Lower leg skin (tissue), 4 donors: ENCODE results near the gene PTPRT. TPM values are rescaled to one million over a fixed set of nuclear protein-coding genes. Genes with fewer than 3 reads are reported as not detected.

Experiments used
- DNase-seq, 2 donors: peaks; one replicate each; pipeline ENCODE4 v3.0.0-alpha.2; 2019; ENCODE audit warnings: low spot score in 2 of 2
- H3K4me3 ChIP-seq: fragments of 200-600 bp; sonication (generic); 2 replicates; pipeline ENCODE4 v1.5.1; 2017; ENCODE audit warnings: mild to moderate bottlenecking, low read depth; ENCODE audit not compliant: poor library complexity, severe bottlenecking
- POLR2A ChIP-seq, 2 donors: fragments of 450-650 bp; IDR thresholded peaks; one replicate each; pipeline ENCODE4 v1.6.1; 2016 to 2017; ENCODE audit warnings: antibody characterized with exemption in 2 of 2, mild to moderate bottlenecking in 1 of 2, moderate library complexity in 1 of 2
- WGBS, 2 donors: methylation state at CpG; one replicate each; pipeline ENCODE4 v1.1.5; 2018; 5-methylcytosine and 5-hydroxymethylcytosine counted together
- intact Hi-C: fragments of 100-400 bp; cut with DNase I; formaldehyde crosslinking; loops from one replicate; pipeline ENCODE4 v1.15.0; 2023; ENCODE audit warnings: low total_unique reads
- total RNA-seq, 4 donors: library from RNA; depleted of rRNA; stranded (reverse); fragments of >200 nt; gene quantifications; one replicate each; pipeline ENCODE4 v1.1.0, GENCODE V29; 2016
- TF ChIP-seq, protein P1 (sequence below), 3 donors: fragments of 450-650 bp; IDR thresholded peaks; one replicate each; pipeline ENCODE4 v1.5.1; 2016; ENCODE audit warnings: antibody characterized with exemption in 3 of 3, mild to moderate bottlenecking in 3 of 3, moderate library complexity in 2 of 3

Gene PTPRT
- total RNA-seq, 4 donors from 2014 or later = 0.34 to 1.4 (median 0.95) TPM

DNA sequence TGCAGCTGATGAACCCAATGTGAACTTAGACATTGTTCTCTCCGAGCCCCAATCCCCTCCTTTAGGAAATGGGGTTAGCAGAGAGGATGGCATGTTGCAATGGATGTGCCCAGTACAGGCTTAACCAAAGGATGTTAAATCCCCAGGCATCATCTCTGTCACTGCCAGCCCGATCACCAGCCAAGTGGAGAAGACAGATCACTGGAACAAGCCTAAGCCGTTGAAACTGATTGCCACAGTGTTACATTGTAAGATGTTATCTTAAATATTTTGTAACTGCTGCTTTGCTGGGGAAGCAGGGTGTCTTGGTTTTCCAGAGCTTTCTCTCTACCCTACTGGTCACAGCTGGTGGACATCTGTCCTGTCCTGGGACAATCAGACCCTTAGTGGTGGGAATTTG is 788.1 kb downstream of the PTPRT start:
- H3K4me3 ChIP-seq = no peak overlapping the region
- DNase-seq = no peak
- TF ChIP-seq, protein P1, sequence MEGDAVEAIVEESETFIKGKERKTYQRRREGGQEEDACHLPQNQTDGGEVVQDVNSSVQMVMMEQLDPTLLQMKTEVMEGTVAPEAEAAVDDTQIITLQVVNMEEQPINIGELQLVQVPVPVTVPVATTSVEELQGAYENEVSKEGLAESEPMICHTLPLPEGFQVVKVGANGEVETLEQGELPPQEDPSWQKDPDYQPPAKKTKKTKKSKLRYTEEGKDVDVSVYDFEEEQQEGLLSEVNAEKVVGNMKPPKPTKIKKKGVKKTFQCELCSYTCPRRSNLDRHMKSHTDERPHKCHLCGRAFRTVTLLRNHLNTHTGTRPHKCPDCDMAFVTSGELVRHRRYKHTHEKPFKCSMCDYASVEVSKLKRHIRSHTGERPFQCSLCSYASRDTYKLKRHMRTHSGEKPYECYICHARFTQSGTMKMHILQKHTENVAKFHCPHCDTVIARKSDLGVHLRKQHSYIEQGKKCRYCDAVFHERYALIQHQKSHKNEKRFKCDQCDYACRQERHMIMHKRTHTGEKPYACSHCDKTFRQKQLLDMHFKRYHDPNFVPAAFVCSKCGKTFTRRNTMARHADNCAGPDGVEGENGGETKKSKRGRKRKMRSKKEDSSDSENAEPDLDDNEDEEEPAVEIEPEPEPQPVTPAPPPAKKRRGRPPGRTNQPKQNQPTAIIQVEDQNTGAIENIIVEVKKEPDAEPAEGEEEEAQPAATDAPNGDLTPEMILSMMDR (IDR thresholded peaks at IDR 0.05) = no peak
- TF ChIP-seq POLR2A (IDR thresholded peaks at IDR 0.05) = no peak
- intact Hi-C loops = no loop called here
- WGBS, 2 donors = 48 to 57% methylated on average over 3 of the region's 3 CpGs

DNA sequence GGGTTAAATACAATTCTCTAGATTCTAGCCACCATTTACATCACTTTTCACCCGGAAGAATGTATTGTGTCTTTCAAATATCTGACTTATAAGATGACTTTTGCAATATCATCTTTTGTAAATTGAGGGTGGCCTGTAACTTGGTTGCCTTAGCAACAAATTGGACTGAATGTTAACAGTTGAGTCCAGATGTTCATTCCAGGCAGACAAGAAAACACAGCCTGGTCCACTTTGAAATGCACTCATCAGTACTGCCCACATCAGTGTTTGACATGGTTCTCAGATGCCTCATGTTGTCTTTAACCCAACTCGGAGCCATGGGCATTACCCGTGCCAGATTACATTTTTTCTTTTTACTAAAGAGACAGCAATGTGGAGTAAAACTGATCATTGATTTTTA is 789.9 kb downstream of the PTPRT start:
- H3K4me3 ChIP-seq = no peak overlapping the region
- 59 to 78% methylated on average over 3 of the region's 3 CpGs for WGBS, 2 donors
- no peak for DNase-seq
- TF ChIP-seq, protein P1 (IDR thresholded peaks at IDR 0.05) = no peak
- intact Hi-C loops = no loop called here

DNA sequence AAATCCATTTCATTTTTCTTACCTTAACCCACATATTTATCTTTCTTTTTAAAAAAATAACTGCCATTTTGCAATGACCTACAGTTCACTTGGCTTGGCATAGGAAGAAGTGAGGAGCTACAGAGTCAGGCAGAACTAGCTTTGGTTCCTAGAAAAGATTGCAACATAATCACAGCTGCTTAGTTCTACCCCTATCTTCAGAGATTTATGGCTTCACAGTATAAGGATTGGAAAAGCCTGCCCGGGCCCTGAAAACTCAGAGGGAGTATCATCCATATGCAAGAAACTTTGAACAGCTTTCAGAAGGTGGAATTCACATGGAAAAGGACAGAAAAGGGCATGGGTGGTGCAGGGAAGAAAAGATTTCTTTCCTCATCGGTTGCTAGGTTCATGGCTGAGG is 797.3 kb downstream of the PTPRT start:
- H3K4me3 ChIP-seq = no peak overlapping the region
- no peak for DNase-seq
- TF ChIP-seq POLR2A (IDR thresholded peaks at IDR 0.05) = no peak
- TF ChIP-seq, protein P1 (IDR thresholded peaks at IDR 0.05) = no peak
- intact Hi-C loops = no loop called here
- 21 to 23% methylated on average over 2 of the region's 2 CpGs for WGBS, 2 donors

DNA sequence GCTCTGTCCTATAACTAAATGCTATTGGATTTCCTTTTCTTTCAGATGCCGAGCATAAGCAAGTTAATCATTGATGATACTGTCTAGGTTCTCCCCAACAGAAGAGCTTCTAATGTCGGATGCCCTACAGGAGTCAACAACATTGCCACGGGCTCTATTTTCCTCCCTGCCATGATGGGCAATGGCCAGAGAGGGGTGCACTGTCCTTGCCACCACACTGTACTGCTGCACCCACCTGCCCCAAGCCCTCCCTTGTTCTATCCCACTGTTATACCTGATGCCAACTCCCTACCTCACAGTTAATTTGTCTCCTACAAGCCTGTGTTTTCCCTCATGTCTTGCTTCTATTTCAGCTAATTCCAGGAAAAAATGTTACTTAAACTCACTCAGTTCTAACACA is 797.9 kb downstream of the PTPRT start:
- no peak for DNase-seq
- WGBS, 2 donors = 81 to 92% methylated on average over 3 of the region's 3 CpGs
- intact Hi-C loops = no loop called here
- TF ChIP-seq, protein P1 (IDR thresholded peaks at IDR 0.05) = no peak
- H3K4me3 ChIP-seq = no peak overlapping the region

DNA sequence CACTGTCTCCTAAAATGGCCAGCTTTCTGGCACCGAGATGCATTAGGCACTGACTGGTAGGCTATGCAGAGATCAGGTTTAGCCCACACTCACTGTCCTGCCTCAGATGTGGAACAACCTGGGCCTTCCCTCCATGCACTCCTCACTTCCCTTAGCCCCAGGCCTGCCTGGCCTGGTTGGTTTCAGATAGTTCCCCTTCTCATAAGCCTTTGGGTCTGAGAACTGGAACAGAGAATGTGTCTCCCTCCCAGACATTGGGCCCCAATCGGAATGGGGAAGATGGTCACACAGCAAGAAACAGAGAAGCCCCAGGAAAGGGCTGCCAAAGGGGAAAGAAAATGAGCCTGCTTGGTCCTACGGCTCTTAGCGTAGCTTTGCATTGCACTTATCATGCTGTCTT is 809.4 kb downstream of the PTPRT start:
- intact Hi-C loops = no loop called here
- WGBS, 2 donors = 85 to 90% methylated on average over 4 of the region's 4 CpGs
- H3K4me3 ChIP-seq = no peak overlapping the region
- TF ChIP-seq POLR2A (IDR thresholded peaks at IDR 0.05) = no peak
- TF ChIP-seq, protein P1 (IDR thresholded peaks at IDR 0.05) = no peak
- no peak for DNase-seq

DNA sequence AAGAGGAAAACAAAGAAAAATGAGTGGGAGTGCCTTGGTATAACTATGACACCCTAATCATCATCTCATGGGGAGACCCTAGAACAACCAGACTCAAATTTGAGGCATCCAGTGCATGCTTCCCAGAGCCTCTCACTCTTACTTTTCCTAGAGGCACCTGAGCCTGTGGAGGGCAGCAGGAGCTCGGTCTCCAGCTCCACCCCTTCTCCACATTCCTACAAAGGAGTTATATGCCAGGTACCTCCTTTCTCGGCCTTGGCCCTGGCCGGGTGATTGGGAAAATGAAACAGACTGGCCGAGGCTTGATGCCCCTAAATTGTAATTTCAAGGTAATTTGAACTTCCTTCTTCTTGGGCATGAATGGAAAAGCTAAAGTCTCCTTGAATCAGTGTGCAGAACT is 810.3 kb downstream of the PTPRT start:
- intact Hi-C loops = no loop called here
- no peak for TF ChIP-seq POLR2A (IDR thresholded peaks at IDR 0.05)
- TF ChIP-seq, protein P1 (IDR thresholded peaks at IDR 0.05) = no peak
- WGBS, 2 donors = 45 to 65% methylated on average over 4 of the region's 4 CpGs
- DNase-seq = no peak
- H3K4me3 ChIP-seq = no peak overlapping the region
